DND-41 (cell line): ENCODE results near the gene KCP.

ENCODE experiments used
- ATAC-seq: fragments of 200-7000 bp; cut with Tn5 transposase; 3 replicates; pipeline ENCODE4 v1.9.1; 2021; ENCODE audit warnings: low read depth; ENCODE audit not compliant: insufficient read depth
- DNase-seq: peaks from one replicate; pipeline ENCODE4 v3.0.0-alpha.2; 2020
- H2AFZ ChIP-seq: 2 replicates; pipeline ENCODE4 v1.6.0; 2012; ENCODE audit warnings: low read depth, low read length
- H3K27ac ChIP-seq: 2 replicates; pipeline ENCODE4 v1.5.1; 2012; ENCODE audit warnings: low read length, inconsistent platforms
- H3K27me3 ChIP-seq: fragments of 200-600 bp; sonication (generic); 2 replicates; pipeline ENCODE4 v1.6.0; 2012; ENCODE audit warnings: low read length, mild to moderate bottlenecking, inconsistent platforms; ENCODE audit not compliant: insufficient read depth, poor library complexity
- H3K36me3 ChIP-seq: 2 replicates; pipeline ENCODE4 v1.5.1; 2012; ENCODE audit warnings: low read length, inconsistent platforms; ENCODE audit not compliant: insufficient read depth
- H3K4me1 ChIP-seq: 2 replicates; pipeline ENCODE4 v1.5.1; 2012; ENCODE audit warnings: mild to moderate bottlenecking, low read length; ENCODE audit not compliant: insufficient read depth
- H3K4me2 ChIP-seq: 2 replicates; pipeline ENCODE4 v1.6.0; 2012; ENCODE audit warnings: mild to moderate bottlenecking, moderate library complexity, low read length, inconsistent platforms; ENCODE audit not compliant: insufficient read depth
- H3K4me3 ChIP-seq, 2 experiments: fragments of 200-600 bp in 1 of 2; shearing (Covaris generic) in 1 of 2; 2 replicates each; pipeline ENCODE4 v1.5.1; 2012 to 2016; ENCODE audit warnings: inconsistent platforms in 2 of 2, low read length in 2 of 2, mild to moderate bottlenecking in 2 of 2, low read depth in 1 of 2, moderate library complexity in 1 of 2
- H3K79me2 ChIP-seq: 2 replicates; pipeline ENCODE4 v1.6.0; 2012; ENCODE audit warnings: low read length, inconsistent platforms; ENCODE audit not compliant: insufficient read depth
- H3K9ac ChIP-seq: 2 replicates; pipeline ENCODE4 v1.6.0; 2012; ENCODE audit warnings: low read depth, mild to moderate bottlenecking, inconsistent platforms, low read length, moderate library complexity
- H3K9me3 ChIP-seq: 2 replicates; pipeline ENCODE4 v1.5.1; 2012; ENCODE audit warnings: low read length, moderate library complexity, mild to moderate bottlenecking, inconsistent platforms; ENCODE audit not compliant: insufficient read depth, severe bottlenecking
- H4K20me1 ChIP-seq: 2 replicates; pipeline ENCODE4 v1.6.0; 2012; ENCODE audit warnings: low read length; ENCODE audit not compliant: insufficient read depth
- EZH2 ChIP-seq: IDR thresholded peaks from 3 replicates; pipeline ENCODE4 v1.6.1; 2012; ENCODE audit warnings: borderline replicate concordance, low read depth, mild to moderate bottlenecking, moderate library complexity, low read length, inconsistent platforms; ENCODE audit not compliant: severe bottlenecking
- TF ChIP-seq, protein P1 (sequence below): IDR thresholded peaks from 2 replicates; pipeline ENCODE4 v1.5.1; 2012; ENCODE audit warnings: borderline replicate concordance, low read length, moderate library complexity, mild to moderate bottlenecking; ENCODE audit not compliant: poor library complexity, severe bottlenecking; ENCODE audit errors: extremely low read depth

The KCP gene

GRCh38 chr7:128893251-128894100 lies 17.0 kb downstream of the KCP start:
- H3K9me3 ChIP-seq = no peaks in the 10 kb centered on the region
- H3K4me3 ChIP-seq = no peak overlapping the region
- no peaks in the 10 kb centered on the region for H3K4me1 ChIP-seq
- no peak overlapping the region for H3K9ac ChIP-seq
- H4K20me1 ChIP-seq = no peaks in the 10 kb centered on the region
- DNase-seq (no peak), ATAC-seq (no peak)
- H3K4me2 ChIP-seq = no peak overlapping the region
- H3K27me3 ChIP-seq = no peaks in the 10 kb centered on the region
- no peaks in the 10 kb centered on the region for H3K36me3 ChIP-seq
- H3K79me2 ChIP-seq = no peaks in the 10 kb centered on the region
- H2AFZ ChIP-seq = no peak overlapping the region
- TF ChIP-seq, protein P1, sequence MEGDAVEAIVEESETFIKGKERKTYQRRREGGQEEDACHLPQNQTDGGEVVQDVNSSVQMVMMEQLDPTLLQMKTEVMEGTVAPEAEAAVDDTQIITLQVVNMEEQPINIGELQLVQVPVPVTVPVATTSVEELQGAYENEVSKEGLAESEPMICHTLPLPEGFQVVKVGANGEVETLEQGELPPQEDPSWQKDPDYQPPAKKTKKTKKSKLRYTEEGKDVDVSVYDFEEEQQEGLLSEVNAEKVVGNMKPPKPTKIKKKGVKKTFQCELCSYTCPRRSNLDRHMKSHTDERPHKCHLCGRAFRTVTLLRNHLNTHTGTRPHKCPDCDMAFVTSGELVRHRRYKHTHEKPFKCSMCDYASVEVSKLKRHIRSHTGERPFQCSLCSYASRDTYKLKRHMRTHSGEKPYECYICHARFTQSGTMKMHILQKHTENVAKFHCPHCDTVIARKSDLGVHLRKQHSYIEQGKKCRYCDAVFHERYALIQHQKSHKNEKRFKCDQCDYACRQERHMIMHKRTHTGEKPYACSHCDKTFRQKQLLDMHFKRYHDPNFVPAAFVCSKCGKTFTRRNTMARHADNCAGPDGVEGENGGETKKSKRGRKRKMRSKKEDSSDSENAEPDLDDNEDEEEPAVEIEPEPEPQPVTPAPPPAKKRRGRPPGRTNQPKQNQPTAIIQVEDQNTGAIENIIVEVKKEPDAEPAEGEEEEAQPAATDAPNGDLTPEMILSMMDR = no peak
- no peak for TF ChIP-seq EZH2
- H3K27ac ChIP-seq = no peak overlapping the region

- Histone ChIP-seq H3K36me3 (no peaks in the 10 kb centered on the region), H3K9ac (no peak overlapping the region), H2AFZ (no peak overlapping the region), H3K4me3 (no peak overlapping the region), H3K27ac (no peak overlapping the region), H3K9me3 (no peaks in the 10 kb centered on the region), H3K4me1 (no peaks in the 10 kb centered on the region), H3K27me3 (no peaks in the 10 kb centered on the region), H3K4me2 (no peak overlapping the region), H3K79me2 (no peaks in the 10 kb centered on the region), H4K20me1 (no peaks in the 10 kb centered on the region; the same call in 1 of the 2 replicates)
- TF ChIP-seq EZH2 = no peak
- TF ChIP-seq, protein P1 = no peak
- DNase-seq (no peak), ATAC-seq (no peak)
Observed at GRCh38 chr7:128892521-128893250, 17.8 kb downstream of the KCP start.

DNA sequence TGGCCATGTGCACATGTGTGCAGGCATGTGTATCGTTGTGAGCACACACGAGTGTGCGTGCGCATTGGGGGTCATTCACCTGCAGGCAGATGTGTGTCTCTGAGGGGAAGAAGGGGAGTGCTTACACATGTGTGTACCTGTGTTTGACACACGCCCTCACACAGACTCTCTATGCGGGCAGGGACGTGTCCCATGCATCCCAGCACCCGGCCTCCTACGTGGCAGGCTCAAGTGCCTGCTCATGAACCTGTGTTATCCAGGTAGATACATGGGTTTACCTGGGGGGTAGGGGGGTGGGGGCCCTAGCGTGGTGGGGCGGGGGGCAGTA lies 18.6 kb downstream of the KCP start:
- TF ChIP-seq EZH2 = no peak
- TF ChIP-seq, protein P1 = no peak
- no peak overlapping the region for H3K4me2 ChIP-seq
- H3K4me1 ChIP-seq = no peaks in the 10 kb centered on the region

More for the DNA sequence above, 18.6 kb downstream of the KCP start:
- no peaks in the 10 kb centered on the region; the same call in 1 of the 2 replicates for H4K20me1 ChIP-seq
- no peak overlapping the region for H3K4me3 ChIP-seq
- DNase-seq (no peak), ATAC-seq (no peak)
- no peaks in the 10 kb centered on the region for H3K27me3 ChIP-seq
- no peak overlapping the region for H3K27ac ChIP-seq
- H3K9ac ChIP-seq = no peak overlapping the region
- no peak overlapping the region for H2AFZ ChIP-seq
- no peaks in the 10 kb centered on the region for H3K79me2 ChIP-seq
- H3K36me3 ChIP-seq = no peaks in the 10 kb centered on the region
- no peaks in the 10 kb centered on the region for H3K9me3 ChIP-seq
